Mesenchymal stem cell (in vitro differentiated cells and primary cell): ENCODE results near the gene LIMK1.

Experiments
- DNase-seq: peaks from one replicate; pipeline ENCODE4 v3.0.0-alpha.2; 2013
- H2AFZ ChIP-seq: one replicate; pipeline ENCODE4 v1.6.1; 2013; ENCODE audit warnings: low read depth, mild to moderate bottlenecking, control low read depth, inconsistent platforms, low read length, moderate library complexity
- H2AK5ac ChIP-seq: 2 replicates; pipeline ENCODE4 v1.6.1; 2013; ENCODE audit warnings: low read length, moderate library complexity, mild to moderate bottlenecking, inconsistent platforms; ENCODE audit not compliant: severe bottlenecking
- H2BK120ac ChIP-seq: one replicate; pipeline ENCODE4 v1.6.1; 2013; ENCODE audit warnings: low read depth, mild to moderate bottlenecking, inconsistent platforms, low read length, moderate library complexity
- H2BK12ac ChIP-seq, 2 experiments: one replicate each; pipeline ENCODE4 v1.6.1; 2013; ENCODE audit warnings: inconsistent platforms in 2 of 2, low read length in 2 of 2, mild to moderate bottlenecking in 2 of 2, moderate library complexity in 2 of 2, control low read depth in 1 of 2
- H2BK15ac ChIP-seq: one replicate; pipeline ENCODE4 v1.6.1; 2013; ENCODE audit warnings: mild to moderate bottlenecking, low read depth, inconsistent platforms; ENCODE audit not compliant: poor library complexity, severe bottlenecking
- H2BK5ac ChIP-seq: 2 replicates; pipeline ENCODE4 v1.6.1; 2013; ENCODE audit warnings: low read depth, mild to moderate bottlenecking, low read length, control low read depth, inconsistent platforms; ENCODE audit not compliant: poor library complexity, severe bottlenecking
- H3K14ac ChIP-seq, 2 experiments: one replicate each; pipeline ENCODE4 v1.6.1; 2013; ENCODE audit warnings: inconsistent platforms in 2 of 2, low read length in 2 of 2, control low read depth in 1 of 2, mild to moderate bottlenecking in 1 of 2, moderate library complexity in 1 of 2
- H3K18ac ChIP-seq, 2 experiments: one replicate each; pipeline ENCODE4 v1.6.1; 2013; ENCODE audit warnings: inconsistent platforms in 2 of 2, low read length in 2 of 2, control low read depth in 1 of 2, low read depth in 1 of 2, mild to moderate bottlenecking in 1 of 2
- H3K23ac ChIP-seq, 2 experiments: one replicate each; pipeline ENCODE4 v1.6.1; 2013; ENCODE audit warnings: inconsistent platforms in 2 of 2, low read length in 2 of 2, mild to moderate bottlenecking in 2 of 2, moderate library complexity in 2 of 2, control low read depth in 1 of 2
- H3K27ac ChIP-seq: 2 replicates; pipeline ENCODE4 v1.5.1; 2013; ENCODE audit warnings: mild to moderate bottlenecking, moderate library complexity, low read length, control low read depth, inconsistent platforms; ENCODE audit not compliant: poor library complexity, severe bottlenecking
- H3K27me3 ChIP-seq, 2 experiments: 2 replicates each; pipeline versions ENCODE4 v1.6.1 to v1.7.0; 2013; ENCODE audit warnings: low read length in 2 of 2, mild to moderate bottlenecking in 2 of 2, moderate library complexity in 2 of 2, control low read depth in 1 of 2, inconsistent platforms in 1 of 2; ENCODE audit not compliant: control insufficient read depth in 1 of 2, insufficient read depth in 1 of 2
- H3K36me3 ChIP-seq, 2 experiments: 2 replicates each; pipeline versions ENCODE4 v1.6.1 to v1.7.0; 2013; ENCODE audit warnings: low read length in 2 of 2, control low read depth in 1 of 2, inconsistent platforms in 1 of 2, low read depth in 1 of 2, mild to moderate bottlenecking in 1 of 2; ENCODE audit not compliant: insufficient read depth in 2 of 2, control insufficient read depth in 1 of 2
- H3K4ac ChIP-seq, 2 experiments: one replicate each; pipeline ENCODE4 v1.6.1; 2013; ENCODE audit warnings: inconsistent platforms in 2 of 2, low read length in 2 of 2, mild to moderate bottlenecking in 2 of 2, moderate library complexity in 2 of 2, control low read depth in 1 of 2, low read depth in 1 of 2
- H3K4me1 ChIP-seq: 2 replicates; pipeline ENCODE4 v1.6.1; 2013; ENCODE audit warnings: low read depth, low read length, control low read depth; ENCODE audit not compliant: control insufficient read depth, insufficient read depth
- H3K4me2 ChIP-seq: 2 replicates; pipeline ENCODE4 v1.6.1; 2013; ENCODE audit warnings: low read length, mild to moderate bottlenecking, inconsistent platforms; ENCODE audit not compliant: poor library complexity, severe bottlenecking
- H3K4me3 ChIP-seq, 2 experiments: 2 replicates each; pipeline versions ENCODE4 v1.5.1 to v1.7.0; 2013; ENCODE audit warnings: low read length in 2 of 2, mild to moderate bottlenecking in 2 of 2, control low read depth in 1 of 2, low read depth in 1 of 2; ENCODE audit not compliant: insufficient read depth in 1 of 2
- H3K79me1 ChIP-seq: replicated peaks from 2 replicates; pipeline ENCODE4 v1.6.1; 2013; ENCODE audit warnings: mild to moderate bottlenecking, control low read depth, low read length, inconsistent platforms; ENCODE audit not compliant: poor library complexity, severe bottlenecking
- H3K9ac ChIP-seq: 2 replicates; pipeline ENCODE4 v1.7.0; 2013; ENCODE audit warnings: mild to moderate bottlenecking, low read length, moderate library complexity
- H3K9me3 ChIP-seq: 2 replicates; pipeline ENCODE4 v1.7.0; 2013; ENCODE audit warnings: mild to moderate bottlenecking, low read length; ENCODE audit not compliant: control insufficient read depth
- H4K8ac ChIP-seq: one replicate; pipeline ENCODE4 v1.6.1; 2013; ENCODE audit warnings: inconsistent platforms, mild to moderate bottlenecking, low read length, moderate library complexity
- H4K91ac ChIP-seq: one replicate; pipeline ENCODE4 v1.6.1; 2013; ENCODE audit warnings: mild to moderate bottlenecking, low read length, inconsistent platforms
- WGBS: methylation state at CpG from one replicate; pipeline ENCODE4 v1.1.7; 2013; ENCODE audit warnings: mixed read lengths; 5-methylcytosine and 5-hydroxymethylcytosine counted together

LIMK1 gene

GRCh38 chr7:74094224-74095101 is 10.9 kb downstream of the LIMK1 start:
- Histone ChIP-seq H2BK5ac (peak overlapping the region; percentile 98), H3K4me2 (peak overlapping the region; percentile 73), H3K4me1 (peaks cover 43% of the 10 kb centered on the region), H3K36me3 (peaks cover 35 to 64% of the 10 kb centered on the region in 2 experiments), H3K9ac (peak overlapping the region; percentile 77), H2AK5ac (peak overlapping the region; percentile 99), H3K9me3 (peaks cover 13% of the 10 kb centered on the region), H3K4ac (peak overlapping the region; percentile 98), H3K27ac (peak overlapping the region; percentile 99), H2BK12ac (peak overlapping the region; percentile 98 to 100), H3K14ac (peak overlapping the region in 1 of 2 experiments; percentile 99), H2AFZ (peak overlapping the region; percentile 73), H3K18ac (peak overlapping the region; percentile 99), H2BK15ac (peak overlapping the region; percentile 91), H4K91ac (peak overlapping the region; percentile 99), H3K27me3 (no peaks in the 10 kb centered on the region), H3K4me3 (peak overlapping the region; percentile 38 to 67), H4K8ac (peak overlapping the region; percentile 96), H3K23ac (peak overlapping the region in 1 of 2 experiments; percentile 94), H3K79me1 (peaks cover 34% of the 10 kb centered on the region), H2BK120ac (peak overlapping the region; percentile 99)
- DNase-seq: peak; percentile 97
- WGBS: under 1% methylated on average over 26 of the region's 32 CpGs

GRCh38 chr7:74095135-74095534 is 11.5 kb downstream of the LIMK1 start:
- no peak for DNase-seq
- peak overlapping the region; percentile 98 for H2BK5ac ChIP-seq

GRCh38 chr7:74097937-74098614 is 14.5 kb downstream of the LIMK1 start:
- Histone ChIP-seq H4K91ac (no peak overlapping the region), H2BK15ac (no peak overlapping the region), H3K4me2 (no peak overlapping the region), H3K23ac (no peak overlapping the region), H3K4me3 (peak overlapping the region in 1 of 2 experiments; percentile 4), H2BK12ac (no peak overlapping the region), H3K9me3 (peaks cover 13% of the 10 kb centered on the region), H2AFZ (no peak overlapping the region), H2BK5ac (no peak overlapping the region), H3K36me3 (peaks cover 46 to 47% of the 10 kb centered on the region in 2 experiments), H3K27me3 (no peaks in the 10 kb centered on the region), H3K27ac (peak overlapping the region; percentile 89), H3K4ac (no peak overlapping the region), H3K18ac (peak overlapping the region; percentile 41 to 75), H2BK120ac (peak overlapping the region; percentile 55), H3K14ac (no peak overlapping the region), H2AK5ac (peak overlapping the region; percentile 60), H3K79me1 (peaks cover 22% of the 10 kb centered on the region), H3K4me1 (peaks cover 43% of the 10 kb centered on the region), H3K9ac (peak overlapping the region; percentile 84), H4K8ac (no peak overlapping the region)
- WGBS: 53% methylated on average over 11 of the region's 11 CpGs
- DNase-seq: peak; percentile 97

More at GRCh38 chr7:74095135-74095534, 11.5 kb downstream of the LIMK1 start:
- H3K4me2 ChIP-seq: peak overlapping the region; percentile 73
- peak overlapping the region; percentile 99 for H3K27ac ChIP-seq
- H3K18ac ChIP-seq: peak overlapping the region; percentile 99
- peaks cover 33% of the 10 kb centered on the region for H3K79me1 ChIP-seq
- H3K4me3 ChIP-seq: peak overlapping the region in 1 of 2 experiments; percentile 67
- 85% methylated on average over 5 of the region's 6 CpGs for WGBS
- H2BK120ac ChIP-seq: peak overlapping the region; percentile 99
- peak overlapping the region; percentile 96 for H4K8ac ChIP-seq
- H2AFZ ChIP-seq: no peak overlapping the region
- H3K4me1 ChIP-seq: peaks cover 45% of the 10 kb centered on the region
- H3K36me3 ChIP-seq: peaks cover 37 to 64% of the 10 kb centered on the region in 2 experiments
- H3K27me3 ChIP-seq: no peaks in the 10 kb centered on the region
- H4K91ac ChIP-seq: peak overlapping the region; percentile 99
- peak overlapping the region; percentile 77 for H3K9ac ChIP-seq
- peaks cover 13% of the 10 kb centered on the region for H3K9me3 ChIP-seq
- H2BK15ac ChIP-seq: peak overlapping the region; percentile 28
- H2BK12ac ChIP-seq: peak overlapping the region; percentile 98 to 100
- peak overlapping the region in 1 of 2 experiments; percentile 99 for H3K14ac ChIP-seq
- no peak overlapping the region for H3K23ac ChIP-seq
- peak overlapping the region; percentile 98 for H3K4ac ChIP-seq
- peak overlapping the region; percentile 99 for H2AK5ac ChIP-seq

DNA sequence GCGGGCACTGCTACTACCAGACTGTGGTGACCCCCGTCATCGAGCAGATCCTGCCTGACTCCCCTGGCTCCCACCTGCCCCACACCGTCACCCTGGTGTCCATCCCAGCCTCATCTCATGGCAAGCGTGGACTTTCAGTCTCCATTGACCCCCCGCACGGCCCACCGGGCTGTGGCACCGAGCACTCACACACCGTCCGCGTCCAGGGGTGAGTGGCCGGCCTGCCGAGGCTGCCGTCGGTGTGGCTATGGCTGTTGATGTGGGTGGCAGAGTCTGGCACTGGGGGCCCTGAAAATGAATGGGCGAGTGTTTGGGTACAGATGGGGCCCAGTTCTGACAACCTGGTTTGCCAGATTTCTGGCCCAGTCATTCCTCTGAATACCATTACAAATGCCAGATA is 15.4 kb downstream of the LIMK1 start:
- Histone ChIP-seq H4K91ac (peak overlapping the region; percentile 15), H3K36me3 (peaks cover 43 to 55% of the 10 kb centered on the region in 2 experiments), H4K8ac (peak overlapping the region; percentile 8), H3K79me1 (peaks cover 22% of the 10 kb centered on the region), H2AFZ (no peak overlapping the region), H3K4ac (no peak overlapping the region), H2AK5ac (peak overlapping the region; percentile 7), H2BK120ac (no peak overlapping the region), H3K4me1 (peaks cover 34% of the 10 kb centered on the region), H3K23ac (peak overlapping the region in 1 of 2 experiments; percentile 46), H3K18ac (peak overlapping the region in 1 of 2 experiments; percentile 73), H3K27me3 (no peaks in the 10 kb centered on the region), H3K27ac (no peak overlapping the region), H2BK12ac (peak overlapping the region; percentile 53 to 90), H2BK5ac (no peak overlapping the region), H3K9me3 (peaks cover 13% of the 10 kb centered on the region), H3K14ac (no peak overlapping the region), H3K9ac (peak overlapping the region; percentile 84), H3K4me2 (no peak overlapping the region), H2BK15ac (no peak overlapping the region), H3K4me3 (no peak overlapping the region)
- 96% methylated on average over 17 of the region's 17 CpGs for WGBS
- DNase-seq: no peak
